Stimulated activated naive B cell treated with anti-CD40 and anti-IgM and Interleukin-4, amounts not matched to agents 10 μg/mL and 1 μg/mL and 100 μg/mL, for 72 hours (primary cell): ENCODE measurements around the gene TJP1.

ENCODE experiments used
- ATAC-seq, 2 donors: fragments of 150-1000 bp; cut with Tn5 transposase; replicated peaks; 2 replicates each; pipeline ENCODE4 v1.10.0; 2021; ENCODE audit warnings: moderate library complexity in 1 of 2
- DNase-seq: peaks from one replicate; pipeline ENCODE4 v3.0.0; 2021
- H3K27ac Mint-ChIP-seq: one replicate; pipeline ENCODE4 v1.8.0; 2022; ENCODE audit warnings: mild to moderate bottlenecking, mixed read lengths
- H3K27me3 Mint-ChIP-seq, 2 donors: one replicate each; pipeline ENCODE4 v1.8.0; 2022; ENCODE audit warnings: mixed read lengths in 2 of 2
- H3K36me3 Mint-ChIP-seq, 2 donors: one replicate each; pipeline ENCODE4 v1.8.0; 2022; ENCODE audit warnings: mixed read lengths in 2 of 2, mild to moderate bottlenecking in 1 of 2
- H3K4me1 Mint-ChIP-seq, 2 donors: one replicate each; pipeline ENCODE4 v1.8.0; 2022; ENCODE audit warnings: mixed read lengths in 2 of 2, mild to moderate bottlenecking in 1 of 2
- H3K4me3 Mint-ChIP-seq, 2 donors: one replicate each; pipeline ENCODE4 v1.8.0; 2022; ENCODE audit warnings: mild to moderate bottlenecking in 2 of 2, mixed read lengths in 2 of 2, moderate library complexity in 1 of 2
- H3K9me3 Mint-ChIP-seq, 2 donors: one replicate each; pipeline ENCODE4 v1.8.0; 2022; ENCODE audit warnings: mixed read lengths in 2 of 2, mild to moderate bottlenecking in 1 of 2

TJP1 gene

DNA sequence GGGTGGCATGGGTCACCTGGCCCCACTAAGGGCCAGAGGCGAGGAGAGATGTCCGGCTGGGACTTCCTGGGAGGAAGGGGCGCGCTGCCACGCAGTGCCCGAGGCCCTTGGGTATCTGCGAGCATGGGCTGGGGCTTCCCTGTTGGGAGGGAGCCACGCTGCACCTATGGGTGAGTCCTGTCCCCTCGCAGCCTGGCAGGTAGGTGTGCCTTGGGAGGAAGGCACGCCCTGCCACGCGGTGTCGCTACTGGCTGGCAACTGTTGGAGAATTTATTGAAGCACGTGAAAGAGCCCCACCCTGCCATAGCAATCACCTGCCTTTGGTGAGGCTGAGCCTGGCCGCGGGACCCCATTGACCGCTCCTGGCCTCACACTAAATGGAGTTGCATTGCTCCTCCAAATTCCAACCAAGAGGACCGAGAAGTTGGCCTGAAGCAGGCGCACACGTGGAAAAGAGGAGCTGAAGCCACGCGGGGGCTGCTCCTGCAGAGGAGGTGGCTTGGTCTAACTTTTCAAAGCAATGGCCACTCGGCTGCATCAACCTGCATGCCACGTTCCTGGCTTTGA lies 134.2 kb downstream of the TJP1 start:
- no peak overlapping the region for H3K27ac Mint-ChIP-seq
- H3K9me3 Mint-ChIP-seq, result peaks cover 3 to 7% of the 10 kb centered on the region in 2 donors
- peaks cover 0 to 10% of the 10 kb centered on the region in 2 donors for H3K27me3 Mint-ChIP-seq
- H3K36me3 Mint-ChIP-seq, result no peaks in the 10 kb centered on the region
- ATAC-seq (no peak), DNase-seq (no peak)
- no peak overlapping the region for H3K4me3 Mint-ChIP-seq
- no peaks in the 10 kb centered on the region for H3K4me1 Mint-ChIP-seq

DNA sequence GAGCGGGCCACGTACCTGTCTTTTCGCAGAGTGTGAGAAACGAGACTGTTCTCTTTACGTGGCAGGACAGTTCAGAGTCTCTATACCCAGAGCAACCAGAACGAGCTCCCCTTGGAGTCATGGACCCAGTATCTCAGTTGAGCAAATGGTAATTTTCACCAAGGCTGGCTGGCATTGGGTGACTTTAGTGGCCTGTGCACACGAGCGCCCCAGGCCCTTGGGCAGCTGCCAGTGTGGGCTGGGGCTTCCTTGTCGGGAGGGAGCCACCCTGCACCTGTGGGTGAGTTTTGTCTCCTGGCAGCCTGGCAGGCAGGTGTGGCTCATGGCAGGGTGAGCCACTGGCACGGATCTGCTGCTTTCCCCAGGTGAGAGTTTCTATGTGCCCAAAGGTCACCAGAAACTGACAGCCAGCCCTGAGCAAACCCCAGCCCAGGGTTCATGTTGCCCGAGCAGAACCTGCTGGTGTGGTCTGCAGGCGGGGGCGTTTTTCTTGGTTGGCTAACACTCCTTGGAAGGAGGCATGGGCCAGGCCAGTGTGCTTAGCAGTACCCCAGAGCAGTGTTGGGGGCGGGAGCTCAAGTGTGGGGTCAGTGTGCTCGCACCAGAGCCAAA lies 135.0 kb downstream of the TJP1 start:
- Mint-ChIP-seq H3K4me3 (no peak overlapping the region), H3K27ac (no peak overlapping the region), H3K27me3 (peaks cover 0 to 10% of the 10 kb centered on the region in 2 donors), H3K36me3 (no peaks in the 10 kb centered on the region), H3K9me3 (peaks cover 3 to 6% of the 10 kb centered on the region in 2 donors), H3K4me1 (no peaks in the 10 kb centered on the region)
- DNase-seq (no peak), ATAC-seq (no peak)

DNA sequence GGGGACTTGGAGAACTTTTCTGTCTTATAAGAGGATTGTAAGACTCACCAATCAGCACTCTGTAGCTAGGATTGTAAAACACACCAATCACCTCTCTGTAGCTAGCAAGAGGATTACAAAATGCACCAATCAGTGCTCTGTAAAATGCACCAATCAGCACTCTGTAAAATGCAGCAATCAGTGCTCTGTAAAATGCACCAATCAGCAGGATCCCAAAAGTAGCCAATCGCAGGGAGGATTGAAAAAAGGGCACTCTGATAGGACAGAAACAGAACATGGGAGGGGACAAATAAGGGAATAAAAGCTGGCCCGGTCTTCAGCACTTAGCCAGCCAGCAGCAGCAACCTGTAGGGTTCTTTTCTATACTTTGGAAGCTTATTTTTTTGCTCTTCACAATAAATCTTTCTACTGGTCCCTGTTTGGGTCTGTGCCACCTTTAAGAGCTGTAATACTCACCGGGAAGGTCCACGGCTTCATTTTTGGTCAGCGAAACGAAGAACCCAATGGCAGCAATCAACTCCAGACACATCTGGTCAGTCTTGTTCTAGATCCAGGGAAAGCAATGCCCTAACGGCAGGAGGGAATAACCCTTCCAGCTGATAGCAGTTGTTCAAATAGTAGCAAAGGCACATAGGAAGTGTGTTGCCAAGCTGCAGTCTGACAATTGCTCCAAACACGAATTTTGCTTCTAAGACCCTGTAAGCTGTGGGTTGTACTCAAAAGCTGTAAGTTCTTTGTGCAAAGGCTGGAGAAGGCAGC lies 135.6 kb downstream of the TJP1 start:
- H3K4me3 Mint-ChIP-seq, result no peak overlapping the region
- no peak for DNase-seq
- no peaks in the 10 kb centered on the region for H3K4me1 Mint-ChIP-seq
- peaks cover 0 to 10% of the 10 kb centered on the region in 2 donors for H3K27me3 Mint-ChIP-seq
- H3K9me3 Mint-ChIP-seq, result peaks cover 3 to 6% of the 10 kb centered on the region in 2 donors
- no peak for ATAC-seq
- H3K27ac Mint-ChIP-seq, result no peak overlapping the region
- no peaks in the 10 kb centered on the region for H3K36me3 Mint-ChIP-seq

DNA sequence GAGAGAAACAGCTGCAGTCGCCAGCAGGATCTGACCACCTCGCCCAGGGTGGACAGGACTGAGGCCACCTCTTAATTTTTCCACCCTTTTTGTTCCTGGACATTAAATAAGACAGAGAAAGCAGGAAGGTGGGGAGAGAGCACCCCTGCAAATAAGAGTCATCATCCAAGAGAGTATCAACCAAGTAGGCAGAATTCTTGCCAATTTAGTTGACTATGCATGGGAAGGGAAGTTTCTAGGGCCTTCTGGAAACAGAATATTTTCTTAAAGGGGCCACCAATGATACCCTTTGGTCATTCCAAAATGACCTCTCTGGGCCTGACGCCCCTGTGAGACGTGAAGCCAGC lies 136.2 kb downstream of the TJP1 start:
- Mint-ChIP-seq H3K9me3 (peaks cover 3 to 6% of the 10 kb centered on the region in 2 donors), H3K27me3 (peaks cover 0 to 10% of the 10 kb centered on the region in 2 donors), H3K36me3 (no peaks in the 10 kb centered on the region), H3K27ac (no peak overlapping the region), H3K4me1 (no peaks in the 10 kb centered on the region), H3K4me3 (no peak overlapping the region)
- ATAC-seq, result no peak
- no peak for DNase-seq

DNA sequence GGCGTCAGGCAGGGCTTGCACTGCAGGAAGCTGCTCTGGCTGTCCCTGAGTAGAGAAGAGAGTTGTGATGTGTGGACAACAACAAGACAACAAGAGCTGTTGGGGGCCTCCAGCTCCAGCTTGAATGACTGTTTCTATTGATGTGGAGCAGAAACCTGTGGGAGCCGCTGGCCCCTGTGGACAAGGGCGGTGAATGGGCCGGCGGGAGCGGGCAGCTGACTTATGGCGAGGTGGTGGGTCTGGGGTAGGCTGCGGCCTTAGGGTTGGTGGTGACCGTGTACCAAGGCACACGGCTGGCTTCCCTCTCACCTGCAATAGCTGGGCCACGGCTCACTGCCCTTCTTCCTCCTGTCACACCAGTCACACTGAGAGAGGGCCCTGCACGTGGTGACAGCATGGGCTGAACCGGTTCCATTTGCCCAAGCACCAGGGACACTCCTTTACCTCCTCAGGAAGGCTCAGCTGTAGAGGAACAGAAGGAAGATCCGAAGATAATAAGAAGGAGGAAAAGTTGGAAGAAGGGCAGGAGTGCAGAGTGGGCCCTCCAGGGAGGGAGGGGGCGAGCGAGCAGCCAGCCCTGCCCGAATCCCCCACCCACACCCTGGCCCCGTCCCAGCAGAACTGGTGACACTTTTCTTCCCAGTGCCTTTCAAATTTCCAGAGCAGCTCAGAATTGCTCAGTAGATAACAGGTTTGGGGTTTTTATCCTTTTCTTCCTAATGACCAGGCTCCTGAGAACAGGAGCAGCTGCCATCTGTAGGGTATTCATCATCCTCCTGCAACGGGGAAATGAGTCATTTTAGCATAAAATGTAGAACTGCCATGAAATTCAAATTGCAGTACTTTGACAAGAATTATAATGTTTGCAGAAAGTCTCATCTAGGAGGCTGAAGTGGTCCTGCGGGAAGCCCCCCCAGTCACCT lies 136.9 kb downstream of the TJP1 start:
- Mint-ChIP-seq H3K27me3 (peaks cover 0 to 10% of the 10 kb centered on the region in 2 donors), H3K9me3 (peaks cover 3 to 6% of the 10 kb centered on the region in 2 donors), H3K4me3 (no peak overlapping the region), H3K36me3 (no peaks in the 10 kb centered on the region), H3K4me1 (no peaks in the 10 kb centered on the region), H3K27ac (no peak overlapping the region)
- ATAC-seq (no peak), DNase-seq (no peak)

DNA sequence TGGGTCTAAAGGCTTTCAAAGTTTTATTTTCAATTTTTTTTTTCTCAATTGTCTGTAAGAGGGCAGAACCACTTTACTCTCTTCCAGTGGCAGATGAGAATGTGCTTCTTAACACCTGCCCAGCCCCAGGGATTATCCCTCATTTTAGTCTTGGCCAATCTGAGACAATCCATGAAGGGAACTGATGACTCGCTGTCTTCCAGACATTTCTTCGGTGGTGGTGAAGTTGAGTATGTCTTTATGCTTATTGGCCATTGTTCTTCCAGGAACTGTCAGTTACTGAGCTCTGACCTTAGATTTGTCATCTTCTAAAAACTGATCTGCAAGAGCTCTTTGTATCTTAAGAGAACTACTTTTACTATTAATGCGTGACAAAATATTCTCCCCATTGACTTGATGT lies 139.5 kb downstream of the TJP1 start:
- DNase-seq, result no peak
- H3K27ac Mint-ChIP-seq, result no peak overlapping the region
- H3K4me1 Mint-ChIP-seq, result no peaks in the 10 kb centered on the region
- no peak for ATAC-seq
- H3K9me3 Mint-ChIP-seq, result peaks cover 0 to 4% of the 10 kb centered on the region in 2 donors
- no peak overlapping the region for H3K4me3 Mint-ChIP-seq
- peaks cover 5 to 7% of the 10 kb centered on the region in 2 donors for H3K27me3 Mint-ChIP-seq
- H3K36me3 Mint-ChIP-seq, result no peaks in the 10 kb centered on the region

DNA sequence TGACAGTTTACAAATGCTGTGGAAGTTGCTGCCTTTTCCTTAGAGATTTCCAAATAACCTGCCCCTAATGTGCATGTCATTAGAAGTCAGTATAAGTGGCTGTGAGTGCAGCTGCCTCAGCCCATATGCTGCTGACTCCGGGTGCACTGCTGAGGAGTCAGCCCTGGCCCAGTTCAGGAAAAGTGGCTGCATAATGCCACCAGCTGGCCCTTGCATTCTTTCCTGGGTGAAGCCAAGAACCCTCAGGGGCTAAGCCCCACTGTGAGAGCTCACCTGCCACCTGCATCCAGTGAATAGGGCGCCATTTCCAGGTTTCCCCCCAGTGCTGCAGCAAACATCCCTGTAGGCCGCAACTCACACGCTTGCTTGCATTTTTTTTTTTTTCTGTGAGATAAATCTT lies 139.9 kb downstream of the TJP1 start:
- Mint-ChIP-seq H3K36me3 (no peaks in the 10 kb centered on the region), H3K4me1 (no peaks in the 10 kb centered on the region), H3K27ac (no peak overlapping the region), H3K27me3 (peaks cover 9 to 12% of the 10 kb centered on the region in 2 donors), H3K9me3 (peaks cover 0 to 4% of the 10 kb centered on the region in 2 donors), H3K4me3 (no peak overlapping the region)
- no peak for ATAC-seq
- DNase-seq, result no peak

DNA sequence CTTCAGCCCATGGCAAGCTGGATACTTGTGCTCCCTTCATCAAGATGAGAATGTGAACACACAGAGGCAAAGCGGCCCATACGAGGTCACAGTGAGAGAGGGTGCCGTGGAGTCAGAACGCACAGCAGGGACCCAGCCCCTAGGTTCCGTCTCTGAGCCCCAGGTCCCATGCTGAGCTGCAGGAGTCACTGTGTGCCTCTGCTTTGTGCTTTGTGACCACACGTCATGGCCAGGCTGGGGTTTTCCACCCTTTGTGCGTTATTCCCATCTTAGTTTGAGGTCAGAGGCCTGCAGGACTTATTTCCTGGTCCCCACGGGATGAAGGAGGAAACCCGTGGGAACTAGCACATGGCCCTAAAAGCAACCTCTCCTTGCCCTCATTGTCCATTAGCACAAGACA lies 140.3 kb downstream of the TJP1 start:
- H3K27ac Mint-ChIP-seq, result no peak overlapping the region
- H3K4me1 Mint-ChIP-seq, result no peaks in the 10 kb centered on the region
- H3K4me3 Mint-ChIP-seq, result no peak overlapping the region
- DNase-seq (no peak), ATAC-seq (no peak)
- no peaks in the 10 kb centered on the region for H3K36me3 Mint-ChIP-seq
- peaks cover 14 to 16% of the 10 kb centered on the region in 2 donors for H3K27me3 Mint-ChIP-seq
- peaks cover 0 to 4% of the 10 kb centered on the region in 2 donors for H3K9me3 Mint-ChIP-seq

DNA sequence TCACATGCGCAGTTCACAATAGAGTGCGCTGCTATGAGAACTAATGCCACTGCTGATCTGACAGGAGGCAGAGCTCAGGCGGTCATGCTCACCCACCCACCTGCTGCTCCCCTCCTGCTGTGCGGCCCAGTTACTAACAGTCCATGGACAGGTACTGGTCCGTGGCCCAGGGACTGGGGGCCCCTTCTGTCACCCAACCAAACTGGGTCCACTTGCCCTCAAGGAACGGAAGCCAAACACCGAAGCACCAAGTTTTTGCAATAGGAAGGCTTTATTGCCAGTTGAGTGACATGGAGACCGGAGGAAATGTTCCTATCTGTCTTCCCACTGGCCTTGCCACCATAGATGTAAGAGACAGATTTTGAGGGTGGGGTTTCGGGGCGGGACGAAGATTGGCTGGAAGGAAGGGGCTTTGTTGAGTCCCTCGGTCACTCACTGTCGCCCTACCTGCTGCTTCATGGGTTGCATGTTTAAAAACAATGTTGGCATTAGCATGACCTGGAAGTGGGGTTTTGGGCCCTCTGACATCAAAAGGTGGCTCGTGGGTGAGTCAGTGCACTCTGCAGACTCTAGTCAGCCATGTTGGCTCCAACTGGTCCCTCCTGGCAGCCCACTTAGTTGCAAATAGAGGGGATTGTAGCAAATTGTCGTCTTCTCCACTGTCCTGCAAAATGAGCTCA lies 141.0 kb downstream of the TJP1 start:
- H3K27me3 Mint-ChIP-seq, result peaks cover 17 to 19% of the 10 kb centered on the region in 2 donors
- H3K9me3 Mint-ChIP-seq, result peaks cover 0 to under 1% of the 10 kb centered on the region in 2 donors
- DNase-seq (no peak), ATAC-seq (no peak)
- no peaks in the 10 kb centered on the region for H3K36me3 Mint-ChIP-seq
- no peak overlapping the region for H3K4me3 Mint-ChIP-seq
- H3K27ac Mint-ChIP-seq, result no peak overlapping the region
- H3K4me1 Mint-ChIP-seq, result no peaks in the 10 kb centered on the region

DNA sequence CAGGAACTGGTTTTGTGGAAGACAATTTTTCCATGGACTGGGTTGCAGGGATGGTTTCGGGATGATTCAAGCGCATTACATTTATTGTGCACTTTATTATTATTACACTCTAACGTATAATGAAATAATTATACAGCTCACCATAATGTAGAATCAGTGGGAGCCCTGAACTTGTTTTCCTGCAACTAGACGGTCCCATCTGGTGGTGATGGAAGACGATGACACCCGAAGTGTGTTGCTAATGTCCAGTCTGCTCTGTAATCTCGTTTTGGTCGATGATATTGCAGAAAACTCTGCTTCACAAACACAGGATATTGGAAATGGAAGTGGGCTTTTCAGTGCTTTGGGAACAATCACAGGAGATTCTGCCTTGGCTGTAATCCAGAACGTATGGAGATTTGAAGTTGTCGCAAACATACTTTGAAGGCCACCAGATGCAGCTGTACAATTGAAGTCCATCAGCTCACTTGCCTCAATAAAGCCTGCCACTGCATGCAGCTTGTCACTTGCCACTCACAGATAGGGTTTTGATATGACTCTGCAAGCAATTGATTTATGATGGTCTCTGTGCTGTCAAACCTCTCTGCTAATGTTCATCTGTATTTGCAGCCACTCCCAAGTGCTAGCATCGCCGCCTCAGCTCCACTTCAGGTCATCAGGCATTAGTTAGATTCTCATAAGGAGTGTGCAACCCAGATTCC lies 141.7 kb downstream of the TJP1 start:
- H3K4me1 Mint-ChIP-seq, result no peaks in the 10 kb centered on the region
- peaks cover 0 to 1% of the 10 kb centered on the region in 2 donors for H3K36me3 Mint-ChIP-seq

DNA sequence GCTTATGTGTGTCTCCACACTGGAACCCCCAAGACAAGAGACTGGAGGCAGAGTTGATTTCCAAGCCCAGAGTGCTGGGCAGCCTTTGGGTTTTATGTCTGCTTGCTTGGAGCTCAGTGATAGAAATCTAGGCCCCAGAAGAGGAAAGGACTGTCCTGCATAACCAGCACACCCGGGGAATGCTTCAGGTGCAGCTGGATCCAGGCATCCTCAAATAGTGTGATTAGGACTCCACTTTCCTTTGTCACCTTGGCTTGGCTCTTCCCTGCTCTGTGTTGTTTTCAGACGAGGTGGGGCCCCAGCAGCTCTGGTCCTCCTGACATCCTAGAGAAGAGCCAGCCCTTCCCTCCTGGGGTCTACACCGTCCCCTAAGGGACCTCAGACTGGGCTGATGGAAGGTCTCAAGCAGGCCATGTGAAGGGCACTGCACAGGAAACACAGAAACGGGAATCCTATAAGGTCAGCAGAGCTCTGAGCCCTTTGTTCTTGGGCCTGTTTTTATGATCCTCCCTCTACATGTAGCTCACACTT lies 143.7 kb downstream of the TJP1 start:
- no peak overlapping the region for H3K4me3 Mint-ChIP-seq
- H3K36me3 Mint-ChIP-seq, result peaks cover 0 to 3% of the 10 kb centered on the region in 2 donors
- H3K9me3 Mint-ChIP-seq, result peaks cover 0 to 1% of the 10 kb centered on the region in 2 donors
- no peak overlapping the region for H3K27ac Mint-ChIP-seq
- H3K4me1 Mint-ChIP-seq, result no peaks in the 10 kb centered on the region
- ATAC-seq (no peak), DNase-seq (no peak)
- peaks cover 29 to 31% of the 10 kb centered on the region in 2 donors for H3K27me3 Mint-ChIP-seq

More for the DNA sequence above, 141.7 kb downstream of the TJP1 start:
- ATAC-seq (no peak), DNase-seq (no peak)
- Mint-ChIP-seq H3K4me3 (no peak overlapping the region), H3K27ac (no peak overlapping the region), H3K27me3 (peaks cover 21% of the 10 kb centered on the region in 2 donors), H3K9me3 (no peaks in the 10 kb centered on the region)

DNA sequence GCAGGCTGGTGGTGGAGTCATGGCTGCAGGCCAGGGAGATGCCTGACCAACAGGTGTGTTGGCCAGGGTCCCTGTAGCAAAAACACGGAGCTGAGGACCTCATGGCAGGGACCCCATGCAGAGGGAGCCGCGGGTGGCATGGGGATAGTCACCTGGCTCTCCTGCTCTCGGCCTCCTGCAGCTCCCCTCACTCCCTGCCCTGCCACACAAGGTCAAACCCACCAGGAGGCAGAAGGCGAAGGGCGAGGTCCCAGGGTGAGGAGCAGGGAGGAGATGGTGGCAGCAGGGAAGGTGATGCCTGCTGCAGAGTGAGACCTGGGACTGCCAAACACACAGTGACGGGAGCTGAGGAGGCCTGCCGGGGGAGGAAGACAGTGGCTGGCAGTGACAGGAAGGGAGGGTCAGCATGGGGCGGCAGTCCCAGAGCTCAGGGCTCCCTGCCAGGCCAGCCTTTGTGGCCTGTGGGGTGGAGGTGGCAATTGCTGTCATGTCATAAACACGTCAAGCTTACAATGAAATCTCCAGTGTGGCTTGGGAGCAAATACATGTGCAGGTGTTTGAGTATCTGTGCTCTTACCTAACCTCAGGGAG lies 144.3 kb downstream of the TJP1 start:
- DNase-seq, result no peak
- ATAC-seq, result no peak
- H3K27me3 Mint-ChIP-seq, result peaks cover 33 to 35% of the 10 kb centered on the region in 2 donors
- H3K4me3 Mint-ChIP-seq, result no peak overlapping the region
- H3K36me3 Mint-ChIP-seq, result peaks cover 0 to 3% of the 10 kb centered on the region in 2 donors
- peaks cover 0 to 1% of the 10 kb centered on the region in 2 donors for H3K9me3 Mint-ChIP-seq
- no peak overlapping the region for H3K27ac Mint-ChIP-seq
- no peaks in the 10 kb centered on the region for H3K4me1 Mint-ChIP-seq

DNA sequence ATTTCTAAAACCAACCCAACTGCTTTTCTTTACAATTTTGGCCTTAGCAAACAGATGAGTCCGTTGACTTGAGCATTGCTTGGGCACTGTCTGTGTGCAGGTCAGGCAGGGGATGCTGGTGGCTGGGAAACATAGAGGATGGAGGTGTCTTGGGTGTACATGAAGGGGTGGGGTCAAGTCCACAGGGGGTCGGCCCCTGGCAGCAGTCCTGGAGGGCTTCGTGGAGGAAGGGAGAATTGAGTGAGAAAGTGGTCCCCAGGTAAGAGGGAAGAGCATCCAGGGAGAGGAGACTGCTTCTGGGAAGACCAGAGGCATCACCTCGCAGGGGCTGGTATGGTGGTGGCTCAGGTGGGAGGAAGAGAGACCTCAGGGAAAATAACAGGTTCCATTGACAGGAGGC lies 144.8 kb downstream of the TJP1 start:
- no peak for ATAC-seq
- Mint-ChIP-seq H3K9me3 (peaks cover 0 to 1% of the 10 kb centered on the region in 2 donors), H3K27ac (no peak overlapping the region), H3K4me3 (no peak overlapping the region), H3K36me3 (peaks cover 0 to 3% of the 10 kb centered on the region in 2 donors), H3K4me1 (no peaks in the 10 kb centered on the region), H3K27me3 (peaks cover 37 to 40% of the 10 kb centered on the region in 2 donors)
- DNase-seq, result no peak
